PC-3 (cell line): Measurements from ENCODE around the gene RNF41. TPM values are rescaled to one million over a fixed set of nuclear protein-coding genes. Genes with fewer than 3 reads are reported as not detected.

Source experiments
- ATAC-seq: fragments of 200-7000 bp; cut with Tn5 transposase; 2 replicates; pipeline ENCODE4 v1.9.1; 2020; ENCODE audit warnings: mild to moderate bottlenecking, moderate library complexity
- BruUV-seq: library from RNA; stranded (reverse); fragments of 400-500 nt; replicated peaks from 2 replicates; lab custom pipeline; 2021; lab: Mats Ljungman, UMichigan
- CTCF ChIA-PET: fragments of 300-600 bp; sonication (Branson Sonifier 250); formaldehyde crosslinking; loops from one replicate; lab custom pipeline; 2022; ENCODE audit warnings: antibody characterized with exemption; lab: Charles Lee
- POLR2A ChIA-PET: fragments of 300-600 bp; sonication (Branson Sonifier 250); formaldehyde crosslinking; loops from one replicate; lab custom pipeline; 2022; ENCODE audit warnings: antibody characterized with exemption; ENCODE audit not compliant: unreplicated experiment; lab: Charles Lee
- DNase-seq: peaks from one replicate; pipeline ENCODE4 v3.0.0-alpha.2; 2015
- H2AFZ ChIP-seq: fragments of 300-600 bp; sonication (generic); 2 replicates; pipeline ENCODE4 v1.6.0; 2016; ENCODE audit warnings: antibody characterized with exemption, low read length
- H3F3A ChIP-seq: fragments of 300-600 bp; sonication (generic); one replicate; pipeline ENCODE4 v1.6.0; 2017; ENCODE audit warnings: antibody characterized with exemption, low read length, control low read depth, mild to moderate bottlenecking; ENCODE audit not compliant: unreplicated experiment
- H3K27ac ChIP-seq: fragments of 300-600 bp; sonication (generic); 2 replicates; pipeline ENCODE4 v1.5.1; 2016; ENCODE audit warnings: mild to moderate bottlenecking, low read length
- H3K27me3 ChIP-seq: fragments of 300-600 bp; sonication (generic); 2 replicates; pipeline ENCODE4 v1.6.1; 2016; ENCODE audit warnings: low read length, mixed read lengths
- H3K36me3 ChIP-seq: fragments of 300-600 bp; sonication (generic); 2 replicates; pipeline ENCODE4 v1.6.1; 2016; ENCODE audit warnings: low read depth, mixed run types, low read length, mixed read lengths
- H3K4me1 ChIP-seq: fragments of 300-600 bp; sonication (generic); 2 replicates; pipeline ENCODE4 v1.5.1; 2016; ENCODE audit warnings: low read length; ENCODE audit not compliant: insufficient read depth
- H3K4me2 ChIP-seq: fragments of 300-600 bp; sonication (generic); 2 replicates; pipeline ENCODE4 v1.6.0; 2016; ENCODE audit warnings: low read length
- H3K4me3 ChIP-seq: fragments of 300-600 bp; sonication (generic); 2 replicates; pipeline ENCODE4 v1.5.1; 2016; ENCODE audit warnings: mild to moderate bottlenecking, low read length, mixed read lengths
- H3K79me2 ChIP-seq: fragments of 300-600 bp; sonication (generic); 2 replicates; pipeline ENCODE4 v1.6.1; 2017; ENCODE audit warnings: low read length, mixed read lengths
- H3K9ac ChIP-seq: fragments of 300-600 bp; sonication (generic); 2 replicates; pipeline ENCODE4 v1.6.0; 2016; ENCODE audit warnings: mild to moderate bottlenecking, low read length
- H3K9me2 ChIP-seq: fragments of 300-600 bp; sonication (generic); replicated peaks from 2 replicates; pipeline ENCODE4 v1.6.1; 2016; ENCODE audit warnings: mixed run types, low read length, mixed read lengths
- H3K9me3 ChIP-seq: fragments of 300-600 bp; sonication (generic); 2 replicates; pipeline ENCODE4 v1.6.1; 2016; ENCODE audit warnings: low read length, mixed read lengths
- H4K20me1 ChIP-seq: fragments of 300-600 bp; sonication (generic); 2 replicates; pipeline ENCODE4 v1.6.1; 2016; ENCODE audit warnings: low read length, mixed read lengths
- CTCF ChIP-seq: fragments of 300-600 bp; sonication (generic); conservative IDR thresholded peaks from 2 replicates; pipeline ENCODE4 v1.5.1; 2017; ENCODE audit warnings: antibody characterized with exemption, low read depth, mild to moderate bottlenecking, low read length
- EZH2 ChIP-seq: fragments of 300-600 bp; sonication (generic); IDR thresholded peaks from one replicate; pipeline ENCODE4 v1.6.1; 2017; ENCODE audit warnings: antibody characterized with exemption, mild to moderate bottlenecking, low read length; ENCODE audit not compliant: unreplicated experiment
- EZH2phosphoT487 ChIP-seq: fragments of 300-600 bp; sonication (generic); IDR thresholded peaks from 2 replicates; pipeline ENCODE4 v1.6.1; 2018; ENCODE audit warnings: mild to moderate bottlenecking, antibody characterized with exemption, low read length, borderline replicate concordance
- intact Hi-C: fragments of 100-400 bp; cut with micrococcal nuclease; formaldehyde crosslinking; loops from 2 replicates; pipeline ENCODE4 v1.9.0; 2023
- total RNA-seq: library from RNA; depleted of rRNA; stranded (reverse); fragments of >200 nt; gene quantifications from 2 replicates; pipeline ENCODE4 v1.2.3, GENCODE V29; 2014

The RNF41 gene
- total RNA-seq, 1 experiment from 2014 or later, result 52.1 TPM

DNA sequence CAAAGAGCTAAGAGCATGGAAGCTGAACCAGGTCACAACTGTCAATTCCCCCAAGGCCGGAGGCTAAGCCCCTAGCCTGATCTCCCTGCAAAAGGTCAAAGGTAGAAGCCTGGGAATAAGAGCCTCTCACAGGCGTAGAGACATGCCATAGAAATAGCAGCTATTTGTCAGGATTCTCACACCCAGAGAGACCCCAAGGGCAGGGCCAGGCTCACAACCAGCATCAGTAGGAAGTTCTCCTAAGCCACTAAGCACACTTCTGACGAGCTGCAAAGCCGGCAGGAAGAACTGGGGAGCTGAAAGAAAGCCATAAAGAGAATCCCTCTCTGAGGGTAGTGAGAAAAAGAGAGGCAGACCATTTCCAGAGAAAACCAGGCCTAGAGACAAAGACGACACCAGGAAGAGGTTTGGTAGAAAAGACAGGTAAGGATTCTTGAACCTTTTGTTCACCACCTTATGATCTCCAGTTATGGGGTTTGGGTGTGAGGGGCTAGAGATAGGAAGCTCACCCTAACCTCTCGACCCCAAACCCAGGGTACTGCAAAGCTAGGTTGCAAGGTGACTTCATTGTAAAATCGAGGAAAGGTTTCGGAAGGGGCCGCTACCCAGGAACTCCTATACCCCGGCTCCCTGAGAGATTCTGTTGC, 33.5 kb downstream of the RNF41 start:
- TF ChIP-seq EZH2phosphoT487 (no peak), EZH2 (no peak), CTCF (no peak)
- ATAC-seq (no peak), DNase-seq (no peak)
- peak overlapping the region; percentile 94 for H3K4me3 ChIP-seq
- no peaks in the 10 kb centered on the region for H3F3A ChIP-seq
- peak overlapping the region; percentile 75 for H3K9ac ChIP-seq
- POLR2A ChIA-PET, result no interaction called here
- H3K9me2 ChIP-seq, result no peaks in the 10 kb centered on the region
- no peak overlapping the region for H3K27ac ChIP-seq
- CTCF ChIA-PET, result interaction anchor here (0.6 to 2.6 kb wide), 4 partner anchors 30 to 125 kb away, joined by 3 to 17 read pairs (median 5); partner anchors contain the start of genes ESYT1 and MYL6
- peaks cover 30% of the 10 kb centered on the region for H3K79me2 ChIP-seq
- intact Hi-C loops, result loop anchor here (2.0 kb wide), 2 partner anchors 29 to 61 kb away; partner anchors contain the start of gene MYL6
- H3K36me3 ChIP-seq, result peaks cover 18% of the 10 kb centered on the region
- no TSS peak for BruUV-seq
- H3K9me3 ChIP-seq, result no peaks in the 10 kb centered on the region
- H3K4me1 ChIP-seq, result peaks cover 21% of the 10 kb centered on the region
- H3K4me2 ChIP-seq, result peak overlapping the region; percentile 86
- H4K20me1 ChIP-seq, result no peaks in the 10 kb centered on the region
- H2AFZ ChIP-seq, result peak overlapping the region; percentile 76
- H3K27me3 ChIP-seq, result no peaks in the 10 kb centered on the region

- Histone ChIP-seq H4K20me1 (no peaks in the 10 kb centered on the region), H3F3A (no peaks in the 10 kb centered on the region), H3K9ac (no peak overlapping the region), H3K9me2 (no peaks in the 10 kb centered on the region), H3K4me2 (peak overlapping the region; percentile 86; the same call in 1 of the 2 replicates), H3K36me3 (peaks cover 18% of the 10 kb centered on the region), H3K27ac (no peak overlapping the region), H3K9me3 (no peaks in the 10 kb centered on the region), H2AFZ (no peak overlapping the region), H3K79me2 (peaks cover 30% of the 10 kb centered on the region), H3K27me3 (no peaks in the 10 kb centered on the region), H3K4me1 (peaks cover 21% of the 10 kb centered on the region), H3K4me3 (no peak overlapping the region)
- CTCF ChIA-PET, result no interaction called here
- BruUV-seq, result no TSS peak
- no peak for DNase-seq
- POLR2A ChIA-PET, result interaction anchor here (0.7 kb wide), 1 partner anchor 10 kb away, joined by 34 read pairs; no protein-coding TSS in a partner anchor
- ATAC-seq, result no peak
- intact Hi-C loops, result no loop called here
- TF ChIP-seq CTCF, result no peak
- no peak for TF ChIP-seq EZH2
Measured at GRCh38 chr12:56186957-56187356, 34.8 kb downstream of the RNF41 start.

DNA sequence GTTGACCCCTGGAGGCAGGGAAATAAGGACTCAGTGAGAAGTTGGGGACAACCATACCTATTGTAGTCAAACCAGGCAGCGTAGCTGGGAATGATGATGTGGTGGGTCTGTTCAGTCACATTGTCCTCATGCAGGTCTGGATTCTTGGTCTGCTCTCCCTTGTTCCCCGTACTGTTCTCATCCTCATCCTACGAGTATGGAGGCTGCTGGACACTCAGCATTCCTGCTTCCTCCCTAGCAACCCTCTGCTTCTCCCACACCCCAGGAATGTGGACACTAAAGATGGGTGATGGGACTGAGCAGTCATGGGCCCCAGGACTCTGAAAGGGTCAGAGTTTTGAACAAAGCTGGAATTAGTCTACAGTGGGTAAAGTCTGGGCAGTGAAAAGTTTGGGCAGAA, 43.4 kb downstream of the RNF41 start:
- BruUV-seq, result no TSS peak
- intact Hi-C loops, result no loop called here
- Histone ChIP-seq H3K79me2 (no peaks in the 10 kb centered on the region), H3F3A (no peaks in the 10 kb centered on the region), H3K27me3 (no peaks in the 10 kb centered on the region), H3K36me3 (peaks cover 33% of the 10 kb centered on the region), H3K9me2 (no peaks in the 10 kb centered on the region), H4K20me1 (no peaks in the 10 kb centered on the region), H3K9ac (no peak overlapping the region), H3K9me3 (no peaks in the 10 kb centered on the region), H3K4me2 (no peak overlapping the region), H3K4me3 (no peak overlapping the region), H3K4me1 (no peaks in the 10 kb centered on the region), H3K27ac (no peak overlapping the region), H2AFZ (no peak overlapping the region)
- ChIA-PET POLR2A (no interaction called here), CTCF (no interaction called here)
- ATAC-seq (no peak), DNase-seq (no peak)
- TF ChIP-seq EZH2phosphoT487 (no peak), CTCF (no peak), EZH2 (no peak)
